Endothelial cell of coronary artery (primary cell): Measurements from ENCODE around the gene NEUROG2. TPM values are rescaled to one million over a fixed set of nuclear protein-coding genes. Genes with fewer than 3 reads are reported as not detected.

Source experiments
- total RNA-seq: library from RNA; depleted of rRNA; stranded (reverse); fragments of >200 nt; gene quantifications from 2 replicates; pipeline ENCODE4 v1.2.3, GENCODE V29; 2014

Gene NEUROG2
- total RNA-seq = not detected in 2 replicates

GRCh38 chr4:112516066-112516470 is at the start of gene NEUROG2:
Gene NEUROG2, minus strand, starts transcription at chr4:112516180. Its CDS starts 705 bp downstream, at chr4:112515475.

Other genes with a start within 250 kb of the NEUROG2 start
- 9.6 and 10.4 TPM in 2 replicates for gene TIFA, start 230.3 kb downstream of the NEUROG2 start, total RNA-seq
- gene ALPK1, start 218.8 kb downstream of the NEUROG2 start, total RNA-seq = 8.3 and 11.0 TPM in 2 replicates
- 7.4 and 9.2 TPM in 2 replicates for gene ZGRF1, start 120.7 kb upstream of the NEUROG2 start, total RNA-seq
- gene LARP7, start 121.0 kb upstream of the NEUROG2 start, total RNA-seq = 25.6 and 27.8 TPM in 2 replicates